ENCODE measurements around the gene GZF1. TPM values are rescaled to one million over a fixed set of nuclear protein-coding genes. Genes with fewer than 3 reads are reported as not detected.

GZF1 gene
- total RNA-seq, 6 experiments from 2014 or later = 3.5 to 9.6 (median 6.1) TPM

- no peaks in the 10 kb centered on the region for H3K9me3 ChIP-seq
- TF ChIP-seq CTCF (IDR thresholded peaks at IDR 0.05) = no peak
- TF ChIP-seq POLR2A (IDR thresholded peaks at IDR 0.05) = no peak
- ATAC-seq (no peak), DNase-seq (no peak)
- H3K36me3 ChIP-seq = no peaks in the 10 kb centered on the region
- 71% methylated on average over 1 of the region's 3 CpGs for WGBS (ENCODE audit: insufficient coverage, low coverage, low lambda C conversion rate, missing lambda C conversion rate)
- H3K4me1 ChIP-seq = no peaks in the 10 kb centered on the region
- H3K27ac ChIP-seq = no peak overlapping the region
- no peak overlapping the region for H3K4me3 ChIP-seq
- intact Hi-C loops (cut with DNase I) = loop anchor here in 1 of 2 donors (10.0 kb wide), 1 partner anchor 62 kb away; no protein-coding TSS in a partner anchor
- no peaks in the 10 kb centered on the region for H3K27me3 ChIP-seq
These were observed 45.4 kb upstream of the GZF1 start for GRCh38 chr20:23316626-23317025.

- TF ChIP-seq POLR2A (IDR thresholded peaks at IDR 0.05) (no peak), CTCF (IDR thresholded peaks at IDR 0.05) (no peak)
- Histone ChIP-seq H3K9me3 (no peaks in the 10 kb centered on the region), H3K27ac (no peak overlapping the region), H3K36me3 (no peaks in the 10 kb centered on the region), H3K4me3 (no peak overlapping the region), H3K27me3 (no peaks in the 10 kb centered on the region), H3K4me1 (no peaks in the 10 kb centered on the region)
- ATAC-seq (no peak), DNase-seq (no peak)
- intact Hi-C loops (cut with DNase I) = loop anchor here in 1 of 2 donors (10.0 kb wide), 1 partner anchor 62 kb away; no protein-coding TSS in a partner anchor
- 70% methylated on average over 4 of the region's 5 CpGs for WGBS (ENCODE audit: insufficient coverage, low coverage, low lambda C conversion rate, missing lambda C conversion rate)
These were observed 44.9 kb upstream of the GZF1 start for GRCh38 chr20:23317081-23317480.

- H3K27ac ChIP-seq = no peak overlapping the region
- ATAC-seq (no peak), DNase-seq (no peak)
- H3K36me3 ChIP-seq = no peaks in the 10 kb centered on the region
- intact Hi-C loops (cut with DNase I) = loop anchor here in 1 of 2 donors (10.0 kb wide), 1 partner anchor 64 kb away; no protein-coding TSS in a partner anchor
- no peaks in the 10 kb centered on the region for H3K27me3 ChIP-seq
- no peaks in the 10 kb centered on the region for H3K9me3 ChIP-seq
- TF ChIP-seq POLR2A (IDR thresholded peaks at IDR 0.05) (no peak), CTCF (IDR thresholded peaks at IDR 0.05) (no peak)
- WGBS (ENCODE audit: insufficient coverage, low coverage, low lambda C conversion rate, missing lambda C conversion rate) = 75% methylated on average over 5 of the region's 5 CpGs
- H3K4me3 ChIP-seq = no peak overlapping the region
- H3K4me1 ChIP-seq = no peaks in the 10 kb centered on the region
These were observed 43.6 kb upstream of the GZF1 start for GRCh38 chr20:23318347-23318746.

GRCh38 chr20:23320317-23320716, 41.7 kb upstream of the GZF1 start:
- 58% methylated on average over 5 of the region's 8 CpGs for WGBS (ENCODE audit: insufficient coverage, low coverage, low lambda C conversion rate, missing lambda C conversion rate)

More at GRCh38 chr20:23320317-23320716, 41.7 kb upstream of the GZF1 start:
- no peaks in the 10 kb centered on the region for H3K36me3 ChIP-seq
- H3K27me3 ChIP-seq = no peaks in the 10 kb centered on the region
- no peaks in the 10 kb centered on the region for H3K9me3 ChIP-seq
- no peak overlapping the region for H3K4me3 ChIP-seq
- no peak for DNase-seq
- peak in 1 of 4 donors; percentile 31 for ATAC-seq
- intact Hi-C loops (cut with DNase I) = no loop called here
- H3K4me1 ChIP-seq = no peaks in the 10 kb centered on the region
- TF ChIP-seq CTCF (IDR thresholded peaks at IDR 0.05) = no peak
- no peak for TF ChIP-seq POLR2A (IDR thresholded peaks at IDR 0.05)
- H3K27ac ChIP-seq = no peak overlapping the region

Measured in right lobe of liver (tissue), 6 donors.